Panc1 (cell line): ENCODE measurements around the gene TENT4B.

ENCODE experiments used
- CTCF ChIP-seq: fragments of 450-650 bp; IDR thresholded peaks from 2 replicates; pipeline ENCODE4 v1.5.1; 2017; ENCODE audit warnings: mild to moderate bottlenecking
- TCF7L2 ChIP-seq: IDR thresholded peaks from 2 replicates; pipeline ENCODE4 v1.6.1; 2011; ENCODE audit warnings: mild to moderate bottlenecking, low read depth, low read length, inconsistent platforms

GRCh38 chr16:50274326-50275097 is 121.4 kb downstream of the TENT4B start:
- TF ChIP-seq CTCF (no peak), TCF7L2 (no peak)
